Mammary epithelial cell (primary cell): Measurements from ENCODE around the gene NOSIP.

Experiments
- EZH2 ChIP-seq: IDR thresholded peaks from 2 replicates; pipeline ENCODE4 v1.6.1; 2012; ENCODE audit warnings: low read length, inconsistent platforms, borderline replicate concordance
- TF ChIP-seq, protein P1 (sequence below), 2 donors: IDR thresholded peaks in 1 of 2; conservative IDR thresholded peaks in 1 of 2; 2 replicates each; pipeline ENCODE4 v1.5.1; 2011 to 2012; ENCODE audit warnings: inconsistent platforms in 2 of 2, low read length in 2 of 2, mild to moderate bottlenecking in 2 of 2, control low read depth in 1 of 2, low read depth in 1 of 2; ENCODE audit not compliant: insufficient read depth in 1 of 2; ENCODE audit errors: extremely low read depth in 1 of 2

GRCh38 chr19:49592486-49593232 lies 12.3 kb upstream of the NOSIP start:
- TF ChIP-seq, protein P1, sequence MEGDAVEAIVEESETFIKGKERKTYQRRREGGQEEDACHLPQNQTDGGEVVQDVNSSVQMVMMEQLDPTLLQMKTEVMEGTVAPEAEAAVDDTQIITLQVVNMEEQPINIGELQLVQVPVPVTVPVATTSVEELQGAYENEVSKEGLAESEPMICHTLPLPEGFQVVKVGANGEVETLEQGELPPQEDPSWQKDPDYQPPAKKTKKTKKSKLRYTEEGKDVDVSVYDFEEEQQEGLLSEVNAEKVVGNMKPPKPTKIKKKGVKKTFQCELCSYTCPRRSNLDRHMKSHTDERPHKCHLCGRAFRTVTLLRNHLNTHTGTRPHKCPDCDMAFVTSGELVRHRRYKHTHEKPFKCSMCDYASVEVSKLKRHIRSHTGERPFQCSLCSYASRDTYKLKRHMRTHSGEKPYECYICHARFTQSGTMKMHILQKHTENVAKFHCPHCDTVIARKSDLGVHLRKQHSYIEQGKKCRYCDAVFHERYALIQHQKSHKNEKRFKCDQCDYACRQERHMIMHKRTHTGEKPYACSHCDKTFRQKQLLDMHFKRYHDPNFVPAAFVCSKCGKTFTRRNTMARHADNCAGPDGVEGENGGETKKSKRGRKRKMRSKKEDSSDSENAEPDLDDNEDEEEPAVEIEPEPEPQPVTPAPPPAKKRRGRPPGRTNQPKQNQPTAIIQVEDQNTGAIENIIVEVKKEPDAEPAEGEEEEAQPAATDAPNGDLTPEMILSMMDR (conservative IDR thresholded peaks at IDR 0.05 in 1 of 2, IDR thresholded peaks at IDR 0.05 in 1 of 2; ENCODE audit: extremely low read depth in 1 of 2, insufficient read depth in 1 of 2, low read depth in 1 of 2, low read length in 2 of 2), result no peak
- no peak for TF ChIP-seq EZH2
